ENCODE data around the gene SEMA3E. TPM values are rescaled to one million over a fixed set of nuclear protein-coding genes. Genes with fewer than 3 reads are reported as not detected.

Gene SEMA3E
- polyA plus RNA-seq, 1 donor from 2014 or later, result 0.98 TPM

GRCh38 chr7:83663131-83663530 lies 14.2 kb upstream of the SEMA3E start:
- Histone ChIP-seq H3K36me3 (ENCODE audit: insufficient read depth, low read length) (no peaks in the 10 kb centered on the region), H3K27me3 (ENCODE audit: insufficient read depth, low read depth, low read length) (no peaks in the 10 kb centered on the region), H3K4me2 (ENCODE audit: low read length) (no peak overlapping the region), H2AFZ (ENCODE audit: low read depth, low read length) (no peak overlapping the region), H3K79me2 (replicated peaks; ENCODE audit: insufficient read depth, low read length) (no peaks in the 10 kb centered on the region), H3K27ac (ENCODE audit: low read length) (no peak overlapping the region), H3K9ac (ENCODE audit: low read length) (no peak overlapping the region), H3K9me3 (ENCODE audit: low read length) (no peaks in the 10 kb centered on the region), H3K4me3 (ENCODE audit: low read length) (no peak overlapping the region), H3K9me2 (ENCODE audit: insufficient read depth, low read length) (no peaks in the 10 kb centered on the region), H4K20me1 (ENCODE audit: insufficient read depth) (no peaks in the 10 kb centered on the region), H3F3A (ENCODE audit: insufficient read depth, low read length, poor library complexity, severe bottlenecking) (no peaks in the 10 kb centered on the region)
- TF ChIP-seq EZH2 (IDR thresholded peaks at IDR 0.05; ENCODE audit: borderline replicate concordance, insufficient read depth, low read length, poor library complexity, severe bottlenecking) (no peak), POLR2AphosphoS5 (IDR thresholded peaks at IDR 0.05) (no peak), RAD21 (conservative IDR thresholded peaks at IDR 0.05) (no peak), CTCF (IDR thresholded peaks at IDR 0.05; ENCODE audit: poor library complexity, severe bottlenecking) (no peak), REST (IDR thresholded peaks at IDR 0.05; ENCODE audit: borderline replicate concordance) (no peak), MXI1 (conservative IDR thresholded peaks at IDR 0.05; ENCODE audit: poor library complexity, severe bottlenecking) (no peak), SMC3 (conservative IDR thresholded peaks at IDR 0.05; ENCODE audit: poor library complexity) (no peak), TAF1 (IDR thresholded peaks at IDR 0.05; ENCODE audit: low read depth) (no peak), EP300 (conservative IDR thresholded peaks at IDR 0.05; ENCODE audit: poor library complexity, severe bottlenecking) (no peak)

GRCh38 chr7:83658126-83658525 lies 9.2 kb upstream of the SEMA3E start:
- Histone ChIP-seq H3K79me2 (replicated peaks; ENCODE audit: insufficient read depth, low read length) (no peaks in the 10 kb centered on the region), H3K9ac (ENCODE audit: low read length) (no peak overlapping the region), H3K4me3 (ENCODE audit: low read length) (no peak overlapping the region), H3K9me3 (ENCODE audit: low read length) (no peaks in the 10 kb centered on the region), H2AFZ (ENCODE audit: low read depth, low read length) (no peak overlapping the region), H3F3A (ENCODE audit: insufficient read depth, low read length, poor library complexity, severe bottlenecking) (no peaks in the 10 kb centered on the region), H3K27me3 (ENCODE audit: insufficient read depth, low read depth, low read length) (no peaks in the 10 kb centered on the region), H3K36me3 (ENCODE audit: insufficient read depth, low read length) (no peaks in the 10 kb centered on the region), H3K27ac (ENCODE audit: low read length) (no peak overlapping the region), H4K20me1 (ENCODE audit: insufficient read depth) (no peaks in the 10 kb centered on the region), H3K9me2 (ENCODE audit: insufficient read depth, low read length) (no peaks in the 10 kb centered on the region), H3K4me2 (ENCODE audit: low read length) (no peak overlapping the region)
- TF ChIP-seq CTCF (IDR thresholded peaks at IDR 0.05; ENCODE audit: poor library complexity, severe bottlenecking), result no peak
- no peak for TF ChIP-seq EP300 (conservative IDR thresholded peaks at IDR 0.05; ENCODE audit: poor library complexity, severe bottlenecking)
- no peak for TF ChIP-seq SMC3 (conservative IDR thresholded peaks at IDR 0.05; ENCODE audit: poor library complexity)
- no peak for TF ChIP-seq POLR2AphosphoS5 (IDR thresholded peaks at IDR 0.05)
- TF ChIP-seq TAF1 (IDR thresholded peaks at IDR 0.05; ENCODE audit: low read depth), result no peak
- TF ChIP-seq REST (IDR thresholded peaks at IDR 0.05; ENCODE audit: borderline replicate concordance), result no peak
- no peak for TF ChIP-seq EZH2 (IDR thresholded peaks at IDR 0.05; ENCODE audit: borderline replicate concordance, insufficient read depth, low read length, poor library complexity, severe bottlenecking)
- TF ChIP-seq RAD21 (conservative IDR thresholded peaks at IDR 0.05), result no peak
- no peak for TF ChIP-seq MXI1 (conservative IDR thresholded peaks at IDR 0.05; ENCODE audit: poor library complexity, severe bottlenecking)

Data from neural cell (in vitro differentiated cells).